HepG2 (cell line): ENCODE measurements around the gene RNASE11. TPM values are rescaled to one million over a fixed set of nuclear protein-coding genes. Genes with fewer than 3 reads are reported as not detected.

Experiments used
- ATF1 ChIP-seq: IDR thresholded peaks from 2 replicates; pipeline ENCODE4 v1.6.1; 2016; ENCODE audit warnings: mild to moderate bottlenecking, control low read depth
- CCAR2 ChIP-seq: fragments of 200-400 bp; formaldehyde crosslinking; optimal IDR thresholded peaks from 2 replicates; pipeline ENCODE3; 2018; ENCODE audit warnings: low read depth, mild to moderate bottlenecking, low read length, moderate library complexity
- ETV6 ChIP-seq: sonication (generic); formaldehyde crosslinking; conservative IDR thresholded peaks from 2 replicates; pipeline ENCODE4 v1.4.0; 2020; ENCODE audit warnings: missing genetic modification reagents
- HDAC1 ChIP-seq: sonication (generic); formaldehyde crosslinking; IDR thresholded peaks from 2 replicates; pipeline ENCODE4 v1.5.1; 2020; ENCODE audit warnings: mild to moderate bottlenecking, missing genetic modification reagents
- HMG20A ChIP-seq: IDR thresholded peaks from 2 replicates; pipeline ENCODE4 v1.6.1; 2016; ENCODE audit warnings: borderline replicate concordance
- HMG20B ChIP-seq: conservative IDR thresholded peaks from 2 replicates; pipeline ENCODE4 v1.6.1; 2016; ENCODE audit warnings: missing genetic modification reagents, missing compliant biosample characterization
- NR2F1 ChIP-seq, 2 experiments: fragments of 450-650 bp in 1 of 2; formaldehyde crosslinking in 1 of 2; IDR thresholded peaks; 2 replicates each; pipeline versions ENCODE4 v1.5.0 to v1.6.1; 2016 to 2020; ENCODE audit warnings: mild to moderate bottlenecking in 1 of 2, missing compliant biosample characterization in 1 of 2, missing genetic modification reagents in 1 of 2, moderate library complexity in 1 of 2
- SAP130 ChIP-seq: IDR thresholded peaks from 2 replicates; pipeline ENCODE4 v1.6.1; 2016; ENCODE audit warnings: low read depth
- TAF1 ChIP-seq: sonication (generic); formaldehyde crosslinking; IDR thresholded peaks from 2 replicates; pipeline ENCODE4 v1.4.0; 2020; ENCODE audit warnings: missing genetic modification reagents
- ZFY ChIP-seq: sonication (generic); formaldehyde crosslinking; IDR thresholded peaks from 2 replicates; pipeline ENCODE4 v1.4.0; 2020; ENCODE audit warnings: missing genetic modification reagents
- ZMYM4 ChIP-seq: sonication (generic); formaldehyde crosslinking; IDR thresholded peaks from 2 replicates; pipeline ENCODE4 v1.8.1; 2023; ENCODE audit warnings: mild to moderate bottlenecking, missing genetic modification reagents
- ZNF451 ChIP-seq: sonication (generic); formaldehyde crosslinking; IDR thresholded peaks from 2 replicates; pipeline ENCODE4 v1.5.0; 2020; ENCODE audit warnings: mild to moderate bottlenecking, missing genetic modification reagents
- ZNF605 ChIP-seq: sonication (generic); formaldehyde crosslinking; IDR thresholded peaks from 2 replicates; pipeline ENCODE4 v1.8.0; 2022; ENCODE audit warnings: mild to moderate bottlenecking, missing genetic modification reagents
- ZNF891 ChIP-seq: sonication (generic); formaldehyde crosslinking; IDR thresholded peaks from 2 replicates; pipeline ENCODE4 v1.5.0; 2020; ENCODE audit warnings: mild to moderate bottlenecking, missing genetic modification reagents
- ZSCAN12 ChIP-seq: sonication (generic); formaldehyde crosslinking; IDR thresholded peaks from 2 replicates; pipeline ENCODE4 v1.9.0; 2021; ENCODE audit warnings: mild to moderate bottlenecking, missing genetic modification reagents
- ZSCAN29 ChIP-seq: sonication (generic); formaldehyde crosslinking; conservative IDR thresholded peaks from 2 replicates; pipeline ENCODE4 v1.4.0; 2020; ENCODE audit warnings: mild to moderate bottlenecking, missing genetic modification reagents
- polyA plus RNA-seq, 8 experiments: library from polyadenylated mRNA; depleted of rRNA in 3 of 8; stranded (reverse) in 7 of 8; unstranded in 1 of 8; fragments of >200 nt; fragmentation: Illumina TruSeq in 4 of 8; extraction: Trizol in 4 of 8; gene quantifications; 2 replicates each; pipeline versions ENCODE4 v1.2.1 to v1.2.3, GENCODE V29; 2011 to 2016; ENCODE audit warnings: low read depth in 4 of 8, missing spikeins in 1 of 8, mixed read lengths in 1 of 8; ENCODE audit not compliant: insufficient read depth in 1 of 8
- total RNA-seq, 5 experiments: library from RNA; depleted of rRNA; stranded (reverse); fragments of >200 nt; fragmentation: Illumina TruSeq; extraction: Trizol; gene quantifications; 2 replicates each; pipeline ENCODE4 v1.2.3, GENCODE V29; 2016; ENCODE audit warnings: low read depth in 1 of 5
- TF ChIP-seq, protein P1 (sequence below): sonication (generic); formaldehyde crosslinking; IDR thresholded peaks from 2 replicates; pipeline ENCODE4 v1.4.0; 2020; ENCODE audit warnings: mild to moderate bottlenecking, missing genetic modification reagents, borderline replicate concordance
- TF ChIP-seq, protein P2 (sequence below): sonication (generic); formaldehyde crosslinking; IDR thresholded peaks from 2 replicates; pipeline ENCODE4 v1.4.0; 2020; ENCODE audit warnings: missing genetic modification reagents, borderline replicate concordance
- TF ChIP-seq, protein P3 (sequence below): sonication (generic); formaldehyde crosslinking; IDR thresholded peaks from 2 replicates; pipeline ENCODE4 v1.8.0; 2022; ENCODE audit warnings: low read depth, missing genetic modification reagents
- TF ChIP-seq, protein P4 (sequence below): IDR thresholded peaks from 2 replicates; pipeline ENCODE4 v1.6.1; 2012; ENCODE audit warnings: inconsistent platforms
- TF ChIP-seq, protein P5 (sequence below): sonication (generic); formaldehyde crosslinking; IDR thresholded peaks from 2 replicates; pipeline ENCODE4 v1.4.0; 2020; ENCODE audit warnings: missing genetic modification reagents

RNASE11 gene
- total and polyA plus RNA-seq, 2 of the 13 experiments (the other 11 are each of a cell fraction or from before 2014, with no cell fraction given), result not detected

DNA sequence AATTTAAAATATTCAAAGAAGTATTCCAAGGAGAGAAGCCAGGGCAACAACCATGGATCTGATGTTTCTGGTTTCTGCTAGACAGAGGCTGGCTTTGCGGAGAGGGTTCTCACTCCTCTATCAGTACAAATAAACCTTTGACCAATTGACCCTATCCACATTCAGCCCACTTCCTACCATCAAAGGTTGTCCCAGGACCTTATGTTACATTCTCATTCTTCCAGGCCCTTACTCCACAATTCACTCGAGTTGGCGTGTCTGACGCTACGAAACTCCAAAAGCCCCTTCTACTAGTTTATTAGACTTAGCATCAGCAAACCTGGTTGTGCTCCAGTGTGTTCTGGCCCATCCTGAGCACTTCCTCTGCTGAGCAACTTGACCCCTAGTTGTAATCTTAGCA, 28.2 kb upstream of the RNASE11 start (continued):
- no peak for TF ChIP-seq TAF1 (CRISPR knock-in tag)
- no peak for TF ChIP-seq ATF1
- TF ChIP-seq, protein P1, sequence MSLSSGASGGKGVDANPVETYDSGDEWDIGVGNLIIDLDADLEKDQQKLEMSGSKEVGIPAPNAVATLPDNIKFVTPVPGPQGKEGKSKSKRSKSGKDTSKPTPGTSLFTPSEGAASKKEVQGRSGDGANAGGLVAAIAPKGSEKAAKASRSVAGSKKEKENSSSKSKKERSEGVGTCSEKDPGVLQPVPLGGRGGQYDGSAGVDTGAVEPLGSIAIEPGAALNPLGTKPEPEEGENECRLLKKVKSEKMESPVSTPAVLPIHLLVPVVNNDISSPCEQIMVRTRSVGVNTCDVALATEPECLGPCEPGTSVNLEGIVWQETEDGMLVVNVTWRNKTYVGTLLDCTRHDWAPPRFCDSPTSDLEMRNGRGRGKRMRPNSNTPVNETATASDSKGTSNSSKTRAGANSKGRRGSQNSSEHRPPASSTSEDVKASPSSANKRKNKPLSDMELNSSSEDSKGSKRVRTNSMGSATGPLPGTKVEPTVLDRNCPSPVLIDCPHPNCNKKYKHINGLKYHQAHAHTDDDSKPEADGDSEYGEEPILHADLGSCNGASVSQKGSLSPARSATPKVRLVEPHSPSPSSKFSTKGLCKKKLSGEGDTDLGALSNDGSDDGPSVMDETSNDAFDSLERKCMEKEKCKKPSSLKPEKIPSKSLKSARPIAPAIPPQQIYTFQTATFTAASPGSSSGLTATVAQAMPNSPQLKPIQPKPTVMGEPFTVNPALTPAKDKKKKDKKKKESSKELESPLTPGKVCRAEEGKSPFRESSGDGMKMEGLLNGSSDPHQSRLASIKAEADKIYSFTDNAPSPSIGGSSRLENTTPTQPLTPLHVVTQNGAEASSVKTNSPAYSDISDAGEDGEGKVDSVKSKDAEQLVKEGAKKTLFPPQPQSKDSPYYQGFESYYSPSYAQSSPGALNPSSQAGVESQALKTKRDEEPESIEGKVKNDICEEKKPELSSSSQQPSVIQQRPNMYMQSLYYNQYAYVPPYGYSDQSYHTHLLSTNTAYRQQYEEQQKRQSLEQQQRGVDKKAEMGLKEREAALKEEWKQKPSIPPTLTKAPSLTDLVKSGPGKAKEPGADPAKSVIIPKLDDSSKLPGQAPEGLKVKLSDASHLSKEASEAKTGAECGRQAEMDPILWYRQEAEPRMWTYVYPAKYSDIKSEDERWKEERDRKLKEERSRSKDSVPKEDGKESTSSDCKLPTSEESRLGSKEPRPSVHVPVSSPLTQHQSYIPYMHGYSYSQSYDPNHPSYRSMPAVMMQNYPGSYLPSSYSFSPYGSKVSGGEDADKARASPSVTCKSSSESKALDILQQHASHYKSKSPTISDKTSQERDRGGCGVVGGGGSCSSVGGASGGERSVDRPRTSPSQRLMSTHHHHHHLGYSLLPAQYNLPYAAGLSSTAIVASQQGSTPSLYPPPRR (CRISPR knock-in tag), result peak; percentile 29; the same call in 1 of the 2 replicates
- TF ChIP-seq, protein P2, sequence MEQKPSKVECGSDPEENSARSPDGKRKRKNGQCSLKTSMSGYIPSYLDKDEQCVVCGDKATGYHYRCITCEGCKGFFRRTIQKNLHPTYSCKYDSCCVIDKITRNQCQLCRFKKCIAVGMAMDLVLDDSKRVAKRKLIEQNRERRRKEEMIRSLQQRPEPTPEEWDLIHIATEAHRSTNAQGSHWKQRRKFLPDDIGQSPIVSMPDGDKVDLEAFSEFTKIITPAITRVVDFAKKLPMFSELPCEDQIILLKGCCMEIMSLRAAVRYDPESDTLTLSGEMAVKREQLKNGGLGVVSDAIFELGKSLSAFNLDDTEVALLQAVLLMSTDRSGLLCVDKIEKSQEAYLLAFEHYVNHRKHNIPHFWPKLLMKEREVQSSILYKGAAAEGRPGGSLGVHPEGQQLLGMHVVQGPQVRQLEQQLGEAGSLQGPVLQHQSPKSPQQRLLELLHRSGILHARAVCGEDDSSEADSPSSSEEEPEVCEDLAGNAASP (CRISPR knock-in tag), result peak; percentile 56; the same call in 1 of the 2 replicates
- TF ChIP-seq ZFY (CRISPR knock-in tag), result peak; percentile 30
- peak in 1 of 2 experiments; percentile 30; a peak in 1 of 4 replicates for TF ChIP-seq NR2F1 (CRISPR knock-in tag; IDR thresholded peaks at IDR 0.05)
- no peak for TF ChIP-seq ZSCAN29
- TF ChIP-seq CCAR2, result no peak
- TF ChIP-seq ZNF605 (CRISPR knock-in tag), result no peak
- no peak for TF ChIP-seq ETV6 (CRISPR knock-in tag)
- no peak for TF ChIP-seq ZNF451 (CRISPR knock-in tag)
- TF ChIP-seq, protein P3, sequence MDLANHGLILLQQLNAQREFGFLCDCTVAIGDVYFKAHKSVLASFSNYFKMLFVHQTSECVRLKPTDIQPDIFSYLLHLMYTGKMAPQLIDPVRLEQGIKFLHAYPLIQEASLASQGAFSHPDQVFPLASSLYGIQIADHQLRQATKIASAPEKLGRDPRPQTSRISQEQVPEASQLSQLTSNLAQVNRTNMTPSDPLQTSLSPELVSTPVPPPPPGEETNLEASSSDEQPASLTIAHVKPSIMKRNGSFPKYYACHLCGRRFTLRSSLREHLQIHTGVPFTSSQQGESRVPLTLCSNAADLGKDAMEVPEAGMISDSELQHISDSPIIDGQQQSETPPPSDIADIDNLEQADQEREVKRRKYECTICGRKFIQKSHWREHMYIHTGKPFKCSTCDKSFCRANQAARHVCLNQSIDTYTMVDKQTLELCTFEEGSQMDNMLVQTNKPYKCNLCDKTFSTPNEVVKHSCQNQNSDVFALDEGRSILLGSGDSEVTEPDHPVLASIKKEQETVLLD, result no peak
- TF ChIP-seq HMG20B (CRISPR knock-in tag), result 0 out of 2 replicates have a peak, but pooled peaks have one; percentile 11
- 0 out of 2 replicates have a peak, but pooled peaks have one; percentile 35 for TF ChIP-seq ZSCAN12 (CRISPR knock-in tag)
- peak; percentile 43; the same call in 1 of the 2 replicates for TF ChIP-seq ZMYM4 (CRISPR knock-in tag)
- TF ChIP-seq, protein P4, sequence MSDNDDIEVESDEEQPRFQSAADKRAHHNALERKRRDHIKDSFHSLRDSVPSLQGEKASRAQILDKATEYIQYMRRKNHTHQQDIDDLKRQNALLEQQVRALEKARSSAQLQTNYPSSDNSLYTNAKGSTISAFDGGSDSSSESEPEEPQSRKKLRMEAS, result peak; percentile 16; the same call in 1 of the 2 replicates
- TF ChIP-seq SAP130, result peak; percentile 65
- 0 out of 2 replicates have a peak, but pooled peaks have one; percentile 30 for TF ChIP-seq HDAC1 (CRISPR knock-in tag)
- TF ChIP-seq, protein P5, sequence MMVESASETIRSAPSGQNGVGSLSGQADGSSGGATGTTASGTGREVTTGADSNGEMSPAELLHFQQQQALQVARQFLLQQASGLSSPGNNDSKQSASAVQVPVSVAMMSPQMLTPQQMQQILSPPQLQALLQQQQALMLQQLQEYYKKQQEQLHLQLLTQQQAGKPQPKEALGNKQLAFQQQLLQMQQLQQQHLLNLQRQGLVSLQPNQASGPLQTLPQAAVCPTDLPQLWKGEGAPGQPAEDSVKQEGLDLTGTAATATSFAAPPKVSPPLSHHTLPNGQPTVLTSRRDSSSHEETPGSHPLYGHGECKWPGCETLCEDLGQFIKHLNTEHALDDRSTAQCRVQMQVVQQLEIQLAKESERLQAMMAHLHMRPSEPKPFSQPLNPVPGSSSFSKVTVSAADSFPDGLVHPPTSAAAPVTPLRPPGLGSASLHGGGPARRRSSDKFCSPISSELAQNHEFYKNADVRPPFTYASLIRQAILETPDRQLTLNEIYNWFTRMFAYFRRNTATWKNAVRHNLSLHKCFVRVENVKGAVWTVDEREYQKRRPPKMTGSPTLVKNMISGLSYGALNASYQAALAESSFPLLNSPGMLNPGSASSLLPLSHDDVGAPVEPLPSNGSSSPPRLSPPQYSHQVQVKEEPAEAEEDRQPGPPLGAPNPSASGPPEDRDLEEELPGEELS (CRISPR knock-in tag), result peak; percentile 44; the same call in 1 of the 2 replicates
- no peak for TF ChIP-seq ZNF891 (CRISPR knock-in tag)
- TF ChIP-seq HMG20A, result 0 out of 2 replicates have a peak, but pooled peaks have one; percentile 17
